AG09319 (cell line): ENCODE measurements around the gene NPHP4.

Experiments
- DNase-seq: peaks from one replicate; pipeline ENCODE4 v3.0.0-alpha.2; 2010; ENCODE audit warnings: low read depth; ENCODE audit errors: extremely low read depth
- TF ChIP-seq, protein P1 (sequence below): IDR thresholded peaks from 2 replicates; pipeline ENCODE4 v1.5.1; 2011; ENCODE audit warnings: low read depth, mild to moderate bottlenecking, inconsistent platforms, low read length, moderate library complexity

The NPHP4 gene

DNA sequence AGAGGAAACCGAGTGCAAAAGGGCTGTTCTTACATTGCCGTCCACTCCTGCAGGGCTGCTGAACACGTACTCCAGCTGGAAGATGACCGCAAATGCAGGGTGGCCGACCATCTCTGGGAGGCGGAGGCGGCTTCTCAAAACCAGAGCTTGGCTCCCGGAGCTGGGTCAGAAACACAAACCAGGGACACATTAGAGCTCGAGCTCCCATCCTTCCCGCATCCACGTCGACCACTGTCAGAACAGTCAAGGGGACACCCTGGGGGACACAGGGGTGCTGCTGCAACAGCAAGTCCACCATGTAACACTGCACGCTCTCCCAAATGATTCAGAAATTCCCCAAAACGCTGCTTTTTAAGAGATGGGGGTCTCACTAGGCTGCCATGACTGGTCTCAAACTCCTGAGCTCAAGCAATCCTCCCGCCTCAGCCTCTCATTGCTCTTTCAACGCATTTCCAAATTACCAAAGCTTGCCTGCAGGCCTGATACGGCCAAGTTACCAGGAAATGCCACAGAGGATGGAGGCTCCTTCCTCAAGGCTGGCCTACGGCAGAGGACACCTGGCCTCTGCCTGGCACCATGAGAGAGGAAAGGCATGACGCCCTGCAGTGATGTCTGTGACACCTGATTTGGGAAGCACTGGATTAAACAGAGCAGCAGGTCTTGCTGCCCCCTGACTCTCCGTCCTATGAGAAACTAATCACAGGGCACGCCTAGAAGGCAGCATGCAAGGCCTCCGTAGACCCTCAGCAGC is 45.0 kb downstream of the NPHP4 start:
- no peak for DNase-seq
- TF ChIP-seq, protein P1, sequence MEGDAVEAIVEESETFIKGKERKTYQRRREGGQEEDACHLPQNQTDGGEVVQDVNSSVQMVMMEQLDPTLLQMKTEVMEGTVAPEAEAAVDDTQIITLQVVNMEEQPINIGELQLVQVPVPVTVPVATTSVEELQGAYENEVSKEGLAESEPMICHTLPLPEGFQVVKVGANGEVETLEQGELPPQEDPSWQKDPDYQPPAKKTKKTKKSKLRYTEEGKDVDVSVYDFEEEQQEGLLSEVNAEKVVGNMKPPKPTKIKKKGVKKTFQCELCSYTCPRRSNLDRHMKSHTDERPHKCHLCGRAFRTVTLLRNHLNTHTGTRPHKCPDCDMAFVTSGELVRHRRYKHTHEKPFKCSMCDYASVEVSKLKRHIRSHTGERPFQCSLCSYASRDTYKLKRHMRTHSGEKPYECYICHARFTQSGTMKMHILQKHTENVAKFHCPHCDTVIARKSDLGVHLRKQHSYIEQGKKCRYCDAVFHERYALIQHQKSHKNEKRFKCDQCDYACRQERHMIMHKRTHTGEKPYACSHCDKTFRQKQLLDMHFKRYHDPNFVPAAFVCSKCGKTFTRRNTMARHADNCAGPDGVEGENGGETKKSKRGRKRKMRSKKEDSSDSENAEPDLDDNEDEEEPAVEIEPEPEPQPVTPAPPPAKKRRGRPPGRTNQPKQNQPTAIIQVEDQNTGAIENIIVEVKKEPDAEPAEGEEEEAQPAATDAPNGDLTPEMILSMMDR: no peak

DNA sequence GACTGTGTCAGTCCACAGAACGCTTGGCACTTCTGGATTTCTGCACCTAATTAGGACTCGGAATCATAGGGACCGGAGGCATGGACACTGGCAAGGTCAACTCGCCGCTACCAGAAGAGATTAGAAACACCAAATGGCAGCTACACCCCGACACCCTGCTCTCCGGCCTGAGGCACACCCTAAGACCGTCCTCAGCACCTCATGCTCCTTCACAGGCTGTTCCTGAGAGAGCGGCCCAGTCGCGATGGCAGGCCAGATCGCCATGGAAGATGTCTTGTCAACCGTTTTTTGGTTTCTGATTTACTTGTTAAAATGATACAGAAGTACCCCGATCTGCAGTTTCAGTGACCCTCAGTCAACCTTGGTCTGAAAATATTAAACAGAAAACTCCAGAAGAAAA is 46.8 kb downstream of the NPHP4 start:
- TF ChIP-seq, protein P1: no peak
- no peak for DNase-seq

DNA sequence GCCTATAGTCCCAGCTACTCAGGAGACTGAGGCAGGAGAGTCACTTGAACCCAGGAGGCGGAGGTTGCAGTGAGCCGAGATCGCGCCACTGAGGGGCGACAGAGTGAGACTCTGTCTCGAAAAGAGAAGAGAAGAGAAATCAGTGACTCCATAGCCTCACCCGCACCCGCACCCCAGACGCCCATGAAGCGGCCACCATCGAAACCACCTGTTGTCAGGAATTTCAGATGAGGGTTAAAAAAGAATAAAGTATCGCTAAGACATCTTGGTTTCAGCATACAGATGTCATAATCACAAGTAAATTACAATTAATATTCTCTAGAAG is 47.4 kb downstream of the NPHP4 start:
- DNase-seq: no peak
- TF ChIP-seq, protein P1: no peak

DNA sequence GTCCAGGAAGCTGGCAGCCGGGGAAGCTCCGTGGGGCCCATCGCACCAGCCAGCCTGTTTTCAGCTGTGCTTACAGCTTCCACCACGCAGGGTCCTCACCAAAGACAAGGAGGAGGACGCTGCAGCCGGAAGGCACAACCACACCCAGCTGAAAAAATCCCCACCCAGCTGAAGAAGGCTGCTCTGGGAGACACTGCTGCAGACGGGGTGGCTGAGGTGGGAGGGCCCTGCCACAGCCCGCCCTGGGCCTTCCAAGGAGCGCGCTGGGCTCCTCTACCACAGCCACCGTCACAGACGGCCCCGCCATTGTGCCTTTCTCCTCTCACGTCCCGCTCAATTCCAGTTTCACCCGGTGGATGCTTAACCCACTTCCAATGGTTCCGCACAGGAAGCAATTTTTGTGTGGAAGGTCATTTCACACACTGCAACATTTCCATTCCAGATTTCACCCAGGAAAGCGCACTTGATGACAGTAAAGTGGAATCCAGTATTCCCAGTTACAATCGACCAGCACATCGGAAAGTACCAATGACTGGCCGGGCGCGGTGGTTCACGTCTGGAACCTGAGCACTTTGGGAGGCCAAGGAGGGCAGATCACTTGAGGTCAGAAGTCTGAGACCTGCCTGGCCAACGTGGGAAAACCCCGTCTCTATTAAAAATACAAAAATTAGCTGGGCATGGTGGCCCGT is 47.9 kb downstream of the NPHP4 start:
- DNase-seq: no peak
- TF ChIP-seq, protein P1: no peak

DNA sequence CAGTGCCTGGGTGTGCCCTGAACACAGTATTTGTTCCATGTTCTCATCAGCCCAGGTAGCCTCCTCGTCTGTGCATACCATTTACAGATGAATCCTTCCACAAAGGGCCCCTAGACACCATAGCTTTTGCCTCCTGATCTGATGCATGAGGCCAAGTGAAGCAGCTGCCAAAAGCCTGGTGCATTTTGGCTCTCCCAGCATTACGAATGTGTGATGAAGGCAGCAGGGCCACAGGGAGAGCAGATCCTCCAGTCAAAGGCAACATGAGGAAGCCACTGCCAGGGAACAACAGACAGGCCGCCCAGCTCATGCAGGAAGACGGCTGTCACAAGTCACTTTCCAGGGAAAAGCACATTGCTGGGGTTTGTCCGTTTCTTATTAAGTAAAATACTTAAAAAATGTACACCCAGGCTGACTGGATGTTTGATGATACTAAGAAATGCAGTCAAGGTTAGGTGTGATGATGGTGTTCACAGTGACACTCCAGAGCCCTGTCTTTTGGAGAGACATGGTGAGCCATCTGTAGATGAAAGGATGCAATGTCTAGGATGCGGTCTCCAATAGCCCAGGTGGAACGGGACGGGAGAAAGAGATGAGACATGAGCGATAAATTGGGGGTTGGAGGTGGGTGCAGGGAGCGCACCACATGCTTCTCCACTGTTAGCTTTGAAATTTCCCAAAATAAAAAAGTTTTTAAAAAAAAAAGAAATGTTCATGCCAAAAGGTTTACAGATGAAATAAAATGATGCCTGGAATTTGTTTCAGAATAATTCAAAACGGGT is 48.7 kb downstream of the NPHP4 start:
- TF ChIP-seq, protein P1: no peak
- DNase-seq: no peak

DNA sequence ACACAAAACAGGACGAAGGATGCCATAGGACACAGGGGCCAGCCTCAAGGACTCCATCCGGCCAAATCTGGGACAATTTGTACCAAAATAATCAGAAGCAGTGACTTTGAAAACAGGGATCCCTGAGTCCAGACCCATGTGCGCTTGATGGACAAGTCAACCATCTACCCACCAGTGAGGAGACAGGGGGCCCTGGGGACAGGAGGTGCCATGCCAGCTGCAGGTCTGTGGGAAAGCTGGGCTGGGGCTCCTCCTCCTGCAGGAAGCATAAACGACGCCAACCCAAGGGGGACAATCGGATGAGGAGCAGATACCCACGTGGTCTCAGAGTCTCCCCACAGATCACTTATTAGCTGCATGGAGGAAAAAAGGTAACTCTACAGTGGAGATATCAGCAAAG is 50.6 kb downstream of the NPHP4 start:
- DNase-seq: no peak
- TF ChIP-seq, protein P1: no peak
